HepG2 (cell line): ENCODE results near the gene MRGPRE.

Experiments
- BCLAF1 ChIP-seq: fragments of 450-650 bp; IDR thresholded peaks from 2 replicates; pipeline ENCODE4 v1.6.1; 2017; ENCODE audit warnings: mild to moderate bottlenecking
- ETV5 ChIP-seq: IDR thresholded peaks from 2 replicates; pipeline ENCODE4 v1.6.1; 2018; ENCODE audit warnings: missing biosample characterization, missing genetic modification reagents, inconsistent platforms, borderline replicate concordance
- POLR2A ChIP-seq, 2 experiments: IDR thresholded peaks; 2 replicates each; pipeline ENCODE4 v1.6.1; 2011; ENCODE audit warnings: low read depth in 2 of 2, low read length in 2 of 2, mild to moderate bottlenecking in 1 of 2, moderate library complexity in 1 of 2; ENCODE audit not compliant: insufficient read depth in 1 of 2
- POLR2AphosphoS5 ChIP-seq: IDR thresholded peaks from 2 replicates; pipeline ENCODE4 v1.6.1; 2012; ENCODE audit warnings: low read depth, low read length
- ZNF160 ChIP-seq: sonication (generic); formaldehyde crosslinking; IDR thresholded peaks from 2 replicates; pipeline ENCODE4 v1.8.0; 2022; ENCODE audit warnings: mild to moderate bottlenecking, inconsistent platforms, missing genetic modification reagents
- ZZZ3 ChIP-seq: sonication (generic); formaldehyde crosslinking; IDR thresholded peaks from 2 replicates; pipeline ENCODE4 v1.4.0; 2020; ENCODE audit warnings: missing genetic modification reagents, mild to moderate bottlenecking, borderline replicate concordance

DNA sequence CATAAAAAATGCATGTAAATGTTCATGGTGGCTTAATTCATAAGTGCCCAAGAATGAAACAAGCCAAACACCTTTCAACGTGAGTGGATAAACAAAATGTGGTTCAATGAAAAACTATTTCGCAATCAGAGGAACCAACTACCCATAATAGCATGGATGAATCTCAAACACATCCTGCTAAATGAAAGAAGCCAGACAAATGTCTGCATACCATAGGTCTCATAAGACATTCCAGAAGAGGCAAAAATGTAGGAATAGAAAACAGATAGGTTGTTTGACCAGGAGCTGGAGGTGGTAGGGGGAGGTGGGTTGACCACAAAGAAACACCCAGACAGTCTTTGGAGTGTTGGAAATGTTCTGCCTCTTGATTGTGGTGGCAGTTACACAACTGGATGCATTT lies 53.9 kb downstream of the MRGPRE start:
- TF ChIP-seq ETV5 (no peak), ZZZ3 (CRISPR knock-in tag) (no peak), BCLAF1 (no peak), ZNF160 (CRISPR knock-in tag) (no peak), POLR2AphosphoS5 (no peak), POLR2A (IDR thresholded peaks at IDR 0.05; ENCODE audit: insufficient read depth in 1 of 2, low read depth in 2 of 2, low read length in 2 of 2) (no peak)
